GM04503 (cell line): ENCODE data around the gene HOXC11.

Experiments
- DNase-seq: peaks from one replicate; pipeline ENCODE4 v3.0.0-alpha.2; 2012; ENCODE audit warnings: low read depth

HOXC11 gene

GRCh38 chr12:53942467-53942997 lies 30.4 kb upstream of the HOXC11 start:
- DNase-seq = no peak

- DNase-seq = no peak
These were observed 28.7 kb upstream of the HOXC11 start for GRCh38 chr12:53944209-53944608.

GRCh38 chr12:53944907-53945847 lies 27.7 kb upstream of the HOXC11 start:
- DNase-seq = no peak

- DNase-seq = no peak
These were observed 25.2 kb upstream of the HOXC11 start for GRCh38 chr12:53947743-53948142.

- no peak for DNase-seq
These were observed 24.0 kb upstream of the HOXC11 start for GRCh38 chr12:53948650-53949593.

- no peak for DNase-seq
These were observed 23.1 kb upstream of the HOXC11 start for GRCh38 chr12:53949631-53950436.

GRCh38 chr12:53950437-53950773 lies 22.5 kb upstream of the HOXC11 start:
- DNase-seq = no peak

- DNase-seq = no peak
These were observed 21.9 kb upstream of the HOXC11 start for GRCh38 chr12:53950789-53951576.

- DNase-seq = no peak
These were observed 21.2 kb upstream of the HOXC11 start for GRCh38 chr12:53951577-53952334.

GRCh38 chr12:53952335-53952694 lies 20.6 kb upstream of the HOXC11 start:
- DNase-seq = no peak

- DNase-seq = no peak
These were observed 19.8 kb upstream of the HOXC11 start for GRCh38 chr12:53952871-53953734.

GRCh38 chr12:53953831-53954693 lies 18.9 kb upstream of the HOXC11 start:
- no peak for DNase-seq

GRCh38 chr12:53954694-53955035 lies 18.3 kb upstream of the HOXC11 start, which contains the start of gene HOXC12:
HOXC12 (plus strand) TSS chr12:53954903; CDS start chr12:53954930, 27 bp downstream.
- no peak for DNase-seq

- no peak for DNase-seq
These were observed 17.7 kb upstream of the HOXC11 start for GRCh38 chr12:53955036-53955775.

- no peak for DNase-seq
These were observed 17.1 kb upstream of the HOXC11 start for GRCh38 chr12:53955776-53956250.

GRCh38 chr12:53956251-53956887 lies 16.6 kb upstream of the HOXC11 start:
- DNase-seq = no peak
